Embryonic facial prominence (tissue), 1 donor: Measurements from ENCODE around the gene SLC22A9.

Experiments
- DNase-seq: peaks from one replicate; pipeline ENCODE4 v3.0.0-alpha.2; 2016; ENCODE audit errors: extremely low spot score

SLC22A9 gene

DNA sequence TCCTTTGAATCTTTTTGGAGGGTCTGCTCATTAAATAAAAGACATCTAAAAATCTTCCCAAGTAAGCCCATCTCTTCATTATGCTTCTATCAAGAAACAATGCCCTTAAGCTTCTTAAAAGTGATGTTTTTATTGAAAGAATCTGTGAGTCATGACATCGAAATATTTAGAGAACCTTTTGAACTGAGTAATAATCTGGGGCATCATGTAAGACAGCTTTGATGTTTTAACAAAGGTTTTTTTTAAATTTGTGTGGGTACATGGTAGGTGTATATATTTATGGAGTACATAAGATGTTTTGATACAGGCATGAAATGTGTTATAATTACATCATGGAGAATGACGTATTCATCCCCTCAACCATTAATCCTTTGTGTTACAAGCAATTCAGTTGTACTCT lies 74.6 kb downstream of the SLC22A9 start:
- DNase-seq = no peak

DNA sequence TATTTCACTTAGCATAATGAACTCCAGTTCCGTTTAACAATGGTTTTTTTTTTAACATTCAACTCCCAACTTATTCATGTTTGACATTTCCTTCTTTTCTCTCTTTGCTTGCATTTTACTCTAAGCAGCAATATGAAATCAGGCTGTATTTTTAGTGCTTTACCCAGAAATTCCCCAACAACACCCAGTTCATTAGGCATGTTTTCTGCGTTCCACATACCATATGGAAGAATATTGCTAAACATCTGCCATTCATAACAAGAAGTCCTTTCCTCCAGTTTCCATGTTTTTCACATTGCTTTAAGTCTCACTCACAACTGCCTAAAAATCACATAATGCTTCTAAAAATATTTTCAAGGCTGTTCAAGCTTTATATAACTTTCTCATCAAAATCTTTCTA lies 75.5 kb downstream of the SLC22A9 start:
- DNase-seq = no peak

DNA sequence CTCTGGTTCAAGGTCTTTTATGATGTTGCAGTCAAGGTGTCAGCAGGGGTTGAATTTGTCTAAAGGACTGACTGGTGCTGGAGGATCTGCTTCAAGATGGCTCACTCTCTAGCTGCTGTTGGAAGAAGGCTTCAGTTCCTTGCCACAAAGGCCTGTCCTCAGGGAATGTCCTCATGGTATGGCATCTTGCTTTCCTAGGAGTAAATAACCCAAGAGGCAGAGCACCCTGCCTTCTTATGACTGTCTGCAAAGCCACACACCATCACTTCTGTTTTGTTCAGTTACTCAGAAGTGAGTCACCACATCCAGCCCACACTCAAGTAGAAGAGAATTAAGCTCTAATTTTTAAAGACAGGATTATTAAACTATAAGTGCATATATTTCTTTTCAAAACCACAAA lies 76.1 kb downstream of the SLC22A9 start:
- DNase-seq = no peak

DNA sequence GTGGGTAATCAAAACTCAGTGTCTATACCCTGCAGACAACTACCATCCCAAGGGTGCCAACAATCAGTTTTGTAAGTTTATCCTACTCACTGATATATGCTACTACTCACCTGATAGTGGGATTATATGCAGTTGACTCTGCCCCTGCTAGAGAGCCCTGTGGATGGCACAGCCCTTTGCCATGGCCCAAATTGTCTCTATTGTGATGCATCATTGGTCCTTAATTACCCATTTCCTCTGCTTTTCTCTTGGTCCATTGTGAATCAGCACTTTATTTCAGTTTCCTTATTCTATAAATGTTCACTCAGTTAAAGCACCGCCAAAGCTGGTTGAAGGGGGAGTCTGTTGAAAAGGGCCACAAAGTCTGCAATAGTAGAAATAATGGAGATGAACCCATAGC lies 79.1 kb downstream of the SLC22A9 start:
- no peak for DNase-seq

DNA sequence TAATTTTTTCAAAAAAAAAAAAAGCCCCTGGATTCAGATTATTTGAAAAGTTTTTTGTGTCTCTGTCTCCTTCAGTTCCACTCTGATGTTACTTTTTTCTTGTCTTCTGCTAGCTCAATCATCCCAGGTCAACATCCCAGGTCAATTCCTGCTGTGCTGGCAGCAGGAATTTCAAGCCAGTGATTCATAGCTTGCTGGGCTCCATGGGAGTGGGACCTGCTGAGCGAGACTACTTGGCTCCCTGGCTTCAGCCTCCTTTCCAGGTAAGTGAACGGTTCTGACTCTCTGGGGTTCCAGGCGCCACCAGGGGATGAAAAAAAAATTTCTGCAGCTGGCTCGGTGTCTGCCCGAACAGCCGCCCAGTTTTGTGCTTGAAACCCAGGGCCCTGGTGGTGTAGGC lies 90.0 kb downstream of the SLC22A9 start:
- DNase-seq = no peak
